Measurements from ENCODE around the gene CPVL. TPM values are rescaled to one million over a fixed set of nuclear protein-coding genes. Genes with fewer than 3 reads are reported as not detected.

The CPVL gene
- total and polyA plus RNA-seq, 2 experiments from 2014 or later = 31.9 to 37.8 TPM

GRCh38 chr7:29184599-29184998 is 38.3 kb upstream of the CPVL start:
- Histone ChIP-seq H3K79me2 (replicated peaks; ENCODE audit: insufficient read depth) (no peaks in the 10 kb centered on the region), H2AFZ (no peak overlapping the region), H4K20me1 (replicated peaks; ENCODE audit: insufficient read depth) (no peaks in the 10 kb centered on the region), H3K27me3 (ENCODE audit: insufficient read depth) (no peaks in the 10 kb centered on the region), H3K4me1 (ENCODE audit: insufficient read depth) (peaks cover 13% of the 10 kb centered on the region), H3K4me3 (no peak overlapping the region), H3F3A (replicated peaks; ENCODE audit: low read depth) (no peaks in the 10 kb centered on the region), H3K36me3 (ENCODE audit: insufficient read depth) (no peaks in the 10 kb centered on the region), H3K4me2 (no peak overlapping the region), H3K9me2 (ENCODE audit: insufficient read depth) (no peaks in the 10 kb centered on the region), H3K27ac (ENCODE audit: low read depth) (no peak overlapping the region)
- TF ChIP-seq NANOG (IDR thresholded peaks at IDR 0.05; ENCODE audit: borderline replicate concordance) (no peak), CREB1 (CRISPR knock-in tag; IDR thresholded peaks at IDR 0.05; ENCODE audit: low read depth) (no peak), STAT1 (IDR thresholded peaks at IDR 0.05; ENCODE audit: unreplicated experiment) (no peak), ZNF114 (CRISPR knock-in tag; IDR thresholded peaks at IDR 0.05) (no peak), EZH2phosphoT487 (IDR thresholded peaks at IDR 0.05; ENCODE audit: unreplicated experiment) (no peak), POLR2AphosphoS5 (IDR thresholded peaks at IDR 0.05; ENCODE audit: low read depth) (no peak), JUNB (IDR thresholded peaks at IDR 0.05; ENCODE audit: unreplicated experiment) (no peak), EZH2 (IDR thresholded peaks at IDR 0.05; ENCODE audit: low read depth, unreplicated experiment) (no peak), ZNF331 (CRISPR knock-in tag; IDR thresholded peaks at IDR 0.05; ENCODE audit: low read depth) (no peak)
- TF ChIP-seq, protein P1, sequence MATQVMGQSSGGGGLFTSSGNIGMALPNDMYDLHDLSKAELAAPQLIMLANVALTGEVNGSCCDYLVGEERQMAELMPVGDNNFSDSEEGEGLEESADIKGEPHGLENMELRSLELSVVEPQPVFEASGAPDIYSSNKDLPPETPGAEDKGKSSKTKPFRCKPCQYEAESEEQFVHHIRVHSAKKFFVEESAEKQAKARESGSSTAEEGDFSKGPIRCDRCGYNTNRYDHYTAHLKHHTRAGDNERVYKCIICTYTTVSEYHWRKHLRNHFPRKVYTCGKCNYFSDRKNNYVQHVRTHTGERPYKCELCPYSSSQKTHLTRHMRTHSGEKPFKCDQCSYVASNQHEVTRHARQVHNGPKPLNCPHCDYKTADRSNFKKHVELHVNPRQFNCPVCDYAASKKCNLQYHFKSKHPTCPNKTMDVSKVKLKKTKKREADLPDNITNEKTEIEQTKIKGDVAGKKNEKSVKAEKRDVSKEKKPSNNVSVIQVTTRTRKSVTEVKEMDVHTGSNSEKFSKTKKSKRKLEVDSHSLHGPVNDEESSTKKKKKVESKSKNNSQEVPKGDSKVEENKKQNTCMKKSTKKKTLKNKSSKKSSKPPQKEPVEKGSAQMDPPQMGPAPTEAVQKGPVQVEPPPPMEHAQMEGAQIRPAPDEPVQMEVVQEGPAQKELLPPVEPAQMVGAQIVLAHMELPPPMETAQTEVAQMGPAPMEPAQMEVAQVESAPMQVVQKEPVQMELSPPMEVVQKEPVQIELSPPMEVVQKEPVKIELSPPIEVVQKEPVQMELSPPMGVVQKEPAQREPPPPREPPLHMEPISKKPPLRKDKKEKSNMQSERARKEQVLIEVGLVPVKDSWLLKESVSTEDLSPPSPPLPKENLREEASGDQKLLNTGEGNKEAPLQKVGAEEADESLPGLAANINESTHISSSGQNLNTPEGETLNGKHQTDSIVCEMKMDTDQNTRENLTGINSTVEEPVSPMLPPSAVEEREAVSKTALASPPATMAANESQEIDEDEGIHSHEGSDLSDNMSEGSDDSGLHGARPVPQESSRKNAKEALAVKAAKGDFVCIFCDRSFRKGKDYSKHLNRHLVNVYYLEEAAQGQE (IDR thresholded peaks at IDR 0.05; ENCODE audit: unreplicated experiment) = no peak
- TF ChIP-seq, protein P2, sequence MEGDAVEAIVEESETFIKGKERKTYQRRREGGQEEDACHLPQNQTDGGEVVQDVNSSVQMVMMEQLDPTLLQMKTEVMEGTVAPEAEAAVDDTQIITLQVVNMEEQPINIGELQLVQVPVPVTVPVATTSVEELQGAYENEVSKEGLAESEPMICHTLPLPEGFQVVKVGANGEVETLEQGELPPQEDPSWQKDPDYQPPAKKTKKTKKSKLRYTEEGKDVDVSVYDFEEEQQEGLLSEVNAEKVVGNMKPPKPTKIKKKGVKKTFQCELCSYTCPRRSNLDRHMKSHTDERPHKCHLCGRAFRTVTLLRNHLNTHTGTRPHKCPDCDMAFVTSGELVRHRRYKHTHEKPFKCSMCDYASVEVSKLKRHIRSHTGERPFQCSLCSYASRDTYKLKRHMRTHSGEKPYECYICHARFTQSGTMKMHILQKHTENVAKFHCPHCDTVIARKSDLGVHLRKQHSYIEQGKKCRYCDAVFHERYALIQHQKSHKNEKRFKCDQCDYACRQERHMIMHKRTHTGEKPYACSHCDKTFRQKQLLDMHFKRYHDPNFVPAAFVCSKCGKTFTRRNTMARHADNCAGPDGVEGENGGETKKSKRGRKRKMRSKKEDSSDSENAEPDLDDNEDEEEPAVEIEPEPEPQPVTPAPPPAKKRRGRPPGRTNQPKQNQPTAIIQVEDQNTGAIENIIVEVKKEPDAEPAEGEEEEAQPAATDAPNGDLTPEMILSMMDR (conservative IDR thresholded peaks at IDR 0.05; ENCODE audit: low read depth in 2 of 2) = no peak
- TF ChIP-seq, protein P3, sequence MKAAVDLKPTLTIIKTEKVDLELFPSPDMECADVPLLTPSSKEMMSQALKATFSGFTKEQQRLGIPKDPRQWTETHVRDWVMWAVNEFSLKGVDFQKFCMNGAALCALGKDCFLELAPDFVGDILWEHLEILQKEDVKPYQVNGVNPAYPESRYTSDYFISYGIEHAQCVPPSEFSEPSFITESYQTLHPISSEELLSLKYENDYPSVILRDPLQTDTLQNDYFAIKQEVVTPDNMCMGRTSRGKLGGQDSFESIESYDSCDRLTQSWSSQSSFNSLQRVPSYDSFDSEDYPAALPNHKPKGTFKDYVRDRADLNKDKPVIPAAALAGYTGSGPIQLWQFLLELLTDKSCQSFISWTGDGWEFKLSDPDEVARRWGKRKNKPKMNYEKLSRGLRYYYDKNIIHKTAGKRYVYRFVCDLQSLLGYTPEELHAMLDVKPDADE (IDR thresholded peaks at IDR 0.05) = no peak
- TF ChIP-seq, protein P4, sequence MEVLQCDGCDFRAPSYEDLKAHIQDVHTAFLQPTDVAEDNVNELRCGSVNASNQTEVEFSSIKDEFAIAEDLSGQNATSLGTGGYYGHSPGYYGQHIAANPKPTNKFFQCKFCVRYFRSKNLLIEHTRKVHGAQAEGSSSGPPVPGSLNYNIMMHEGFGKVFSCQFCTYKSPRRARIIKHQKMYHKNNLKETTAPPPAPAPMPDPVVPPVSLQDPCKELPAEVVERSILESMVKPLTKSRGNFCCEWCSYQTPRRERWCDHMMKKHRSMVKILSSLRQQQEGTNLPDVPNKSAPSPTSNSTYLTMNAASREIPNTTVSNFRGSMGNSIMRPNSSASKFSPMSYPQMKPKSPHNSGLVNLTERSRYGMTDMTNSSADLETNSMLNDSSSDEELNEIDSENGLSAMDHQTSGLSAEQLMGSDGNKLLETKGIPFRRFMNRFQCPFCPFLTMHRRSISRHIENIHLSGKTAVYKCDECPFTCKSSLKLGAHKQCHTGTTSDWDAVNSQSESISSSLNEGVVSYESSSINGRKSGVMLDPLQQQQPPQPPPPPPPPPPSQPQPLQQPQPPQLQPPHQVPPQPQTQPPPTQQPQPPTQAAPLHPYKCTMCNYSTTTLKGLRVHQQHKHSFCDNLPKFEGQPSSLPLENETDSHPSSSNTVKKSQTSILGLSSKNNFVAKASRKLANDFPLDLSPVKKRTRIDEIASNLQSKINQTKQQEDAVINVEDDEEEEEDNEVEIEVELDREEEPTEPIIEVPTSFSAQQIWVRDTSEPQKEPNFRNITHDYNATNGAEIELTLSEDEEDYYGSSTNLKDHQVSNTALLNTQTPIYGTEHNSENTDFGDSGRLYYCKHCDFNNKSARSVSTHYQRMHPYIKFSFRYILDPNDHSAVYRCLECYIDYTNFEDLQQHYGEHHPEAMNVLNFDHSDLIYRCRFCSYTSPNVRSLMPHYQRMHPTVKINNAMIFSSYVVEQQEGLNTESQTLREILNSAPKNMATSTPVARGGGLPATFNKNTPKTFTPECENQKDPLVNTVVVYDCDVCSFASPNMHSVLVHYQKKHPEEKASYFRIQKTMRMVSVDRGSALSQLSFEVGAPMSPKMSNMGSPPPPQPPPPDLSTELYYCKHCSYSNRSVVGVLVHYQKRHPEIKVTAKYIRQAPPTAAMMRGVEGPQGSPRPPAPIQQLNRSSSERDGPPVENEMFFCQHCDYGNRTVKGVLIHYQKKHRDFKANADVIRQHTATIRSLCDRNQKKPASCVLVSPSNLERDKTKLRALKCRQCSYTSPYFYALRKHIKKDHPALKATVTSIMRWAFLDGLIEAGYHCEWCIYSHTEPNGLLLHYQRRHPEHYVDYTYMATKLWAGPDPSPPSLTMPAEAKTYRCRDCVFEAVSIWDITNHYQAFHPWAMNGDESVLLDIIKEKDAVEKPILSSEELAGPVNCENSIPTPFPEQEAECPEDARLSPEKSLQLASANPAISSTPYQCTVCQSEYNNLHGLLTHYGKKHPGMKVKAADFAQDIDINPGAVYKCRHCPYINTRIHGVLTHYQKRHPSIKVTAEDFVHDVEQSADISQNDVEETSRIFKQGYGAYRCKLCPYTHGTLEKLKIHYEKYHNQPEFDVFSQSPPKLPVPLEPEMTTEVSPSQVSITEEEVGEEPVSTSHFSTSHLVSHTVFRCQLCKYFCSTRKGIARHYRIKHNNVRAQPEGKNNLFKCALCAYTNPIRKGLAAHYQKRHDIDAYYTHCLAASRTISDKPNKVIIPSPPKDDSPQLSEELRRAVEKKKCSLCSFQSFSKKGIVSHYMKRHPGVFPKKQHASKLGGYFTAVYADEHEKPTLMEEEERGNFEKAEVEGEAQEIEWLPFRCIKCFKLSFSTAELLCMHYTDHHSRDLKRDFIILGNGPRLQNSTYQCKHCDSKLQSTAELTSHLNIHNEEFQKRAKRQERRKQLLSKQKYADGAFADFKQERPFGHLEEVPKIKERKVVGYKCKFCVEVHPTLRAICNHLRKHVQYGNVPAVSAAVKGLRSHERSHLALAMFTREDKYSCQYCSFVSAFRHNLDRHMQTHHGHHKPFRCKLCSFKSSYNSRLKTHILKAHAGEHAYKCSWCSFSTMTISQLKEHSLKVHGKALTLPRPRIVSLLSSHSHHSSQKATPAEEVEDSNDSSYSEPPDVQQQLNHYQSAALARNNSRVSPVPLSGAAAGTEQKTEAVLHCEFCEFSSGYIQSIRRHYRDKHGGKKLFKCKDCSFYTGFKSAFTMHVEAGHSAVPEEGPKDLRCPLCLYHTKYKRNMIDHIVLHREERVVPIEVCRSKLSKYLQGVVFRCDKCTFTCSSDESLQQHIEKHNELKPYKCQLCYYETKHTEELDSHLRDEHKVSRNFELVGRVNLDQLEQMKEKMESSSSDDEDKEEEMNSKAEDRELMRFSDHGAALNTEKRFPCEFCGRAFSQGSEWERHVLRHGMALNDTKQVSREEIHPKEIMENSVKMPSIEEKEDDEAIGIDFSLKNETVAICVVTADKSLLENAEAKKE (CRISPR knock-in tag; IDR thresholded peaks at IDR 0.05) = no peak
- DNase-seq (ENCODE audit: low spot score) = no peak
- Mint-ChIP-seq H3K4me1 (peaks cover 25% of the 10 kb centered on the region), H3K27ac (no peak overlapping the region), H3K4me3 (no peak overlapping the region), H3K27me3 (ENCODE audit: insufficient read depth, low read depth, poor library complexity) (peaks cover 8% of the 10 kb centered on the region), H3K36me3 (ENCODE audit: low read depth) (no peaks in the 10 kb centered on the region), H3K9me3 (no peaks in the 10 kb centered on the region)
- ATAC-seq = no peak
